NCI-H2227 treated with DMSO at 0.1 percent for 48 hours (cell line): Measurements from ENCODE around the gene CYP27A1.

Experiments used
- DNase-seq: peaks from one replicate; lab custom pipeline; 2025; lab: John Stamatoyannopoulos, UW

Gene CYP27A1

DNA sequence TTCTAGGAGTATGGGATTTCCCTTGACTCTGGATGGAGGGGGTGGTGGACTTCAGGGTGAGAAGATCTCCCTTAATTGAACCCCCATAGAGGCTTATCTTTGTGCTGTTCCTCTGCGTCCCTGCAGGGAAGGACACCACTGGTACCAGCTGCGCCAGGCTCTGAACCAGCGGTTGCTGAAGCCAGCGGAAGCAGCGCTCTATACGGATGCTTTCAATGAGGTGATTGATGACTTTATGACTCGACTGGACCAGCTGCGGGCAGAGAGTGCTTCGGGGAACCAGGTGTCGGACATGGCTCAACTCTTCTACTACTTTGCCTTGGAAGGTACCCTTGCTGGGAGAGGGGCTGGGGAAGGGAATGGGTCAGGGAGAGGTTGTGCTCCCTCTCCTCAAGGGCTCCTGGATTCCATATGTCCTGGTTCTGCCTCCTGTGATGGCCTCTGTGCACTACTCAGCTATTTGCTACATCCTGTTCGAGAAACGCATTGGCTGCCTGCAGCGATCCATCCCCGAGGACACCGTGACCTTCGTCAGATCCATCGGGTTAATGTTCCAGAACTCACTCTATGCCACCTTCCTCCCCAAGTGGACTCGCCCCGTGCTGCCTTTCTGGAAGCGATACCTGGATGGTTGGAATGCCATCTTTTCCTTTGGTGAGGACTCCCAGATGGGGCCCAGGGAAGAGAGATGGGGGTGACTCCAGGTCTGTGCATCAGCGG is 30.3 kb downstream of the CYP27A1 start:
- DNase-seq = no peak

DNA sequence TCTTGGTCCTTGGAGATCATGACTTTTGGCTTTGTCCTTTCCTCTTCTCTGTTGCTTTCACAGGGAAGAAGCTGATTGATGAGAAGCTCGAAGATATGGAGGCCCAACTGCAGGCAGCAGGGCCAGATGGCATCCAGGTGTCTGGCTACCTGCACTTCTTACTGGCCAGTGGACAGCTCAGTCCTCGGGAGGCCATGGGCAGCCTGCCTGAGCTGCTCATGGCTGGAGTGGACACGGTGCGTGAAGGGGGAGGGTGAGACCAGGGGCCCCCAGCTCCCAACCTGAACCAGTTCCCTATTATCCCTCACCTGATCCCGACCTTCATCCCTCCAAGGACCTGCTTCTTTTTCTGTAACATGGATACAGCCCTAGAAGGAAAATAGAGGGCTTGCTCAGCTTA is 30.9 kb downstream of the CYP27A1 start:
- no peak for DNase-seq

DNA sequence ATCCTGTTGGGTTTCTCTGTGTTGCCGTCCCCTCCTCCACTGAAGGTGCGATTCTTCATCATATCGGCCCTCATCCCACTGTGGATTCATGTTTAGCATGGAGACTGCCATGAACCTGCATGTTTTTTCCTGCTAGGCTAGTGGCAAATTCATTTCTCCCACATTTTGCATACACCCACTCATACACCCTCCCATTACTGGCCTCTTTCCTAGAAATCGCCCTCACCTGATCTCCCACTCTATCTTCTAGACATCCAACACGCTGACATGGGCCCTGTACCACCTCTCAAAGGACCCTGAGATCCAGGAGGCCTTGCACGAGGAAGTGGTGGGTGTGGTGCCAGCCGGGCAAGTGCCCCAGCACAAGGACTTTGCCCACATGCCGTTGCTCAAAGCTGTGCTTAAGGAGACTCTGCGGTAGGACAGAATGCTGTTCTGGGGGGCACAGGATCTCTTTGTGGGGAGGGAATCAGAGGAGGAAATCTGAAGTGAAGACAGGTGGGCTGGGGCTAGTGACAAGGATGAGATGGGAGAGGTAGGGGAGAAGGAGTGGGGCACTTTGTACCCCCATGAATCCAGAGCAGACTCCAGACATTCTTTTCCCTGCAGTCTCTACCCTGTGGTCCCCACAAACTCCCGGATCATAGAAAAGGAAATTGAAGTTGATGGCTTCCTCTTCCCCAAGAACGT is 32.0 kb downstream of the CYP27A1 start:
- DNase-seq = no peak

DNA sequence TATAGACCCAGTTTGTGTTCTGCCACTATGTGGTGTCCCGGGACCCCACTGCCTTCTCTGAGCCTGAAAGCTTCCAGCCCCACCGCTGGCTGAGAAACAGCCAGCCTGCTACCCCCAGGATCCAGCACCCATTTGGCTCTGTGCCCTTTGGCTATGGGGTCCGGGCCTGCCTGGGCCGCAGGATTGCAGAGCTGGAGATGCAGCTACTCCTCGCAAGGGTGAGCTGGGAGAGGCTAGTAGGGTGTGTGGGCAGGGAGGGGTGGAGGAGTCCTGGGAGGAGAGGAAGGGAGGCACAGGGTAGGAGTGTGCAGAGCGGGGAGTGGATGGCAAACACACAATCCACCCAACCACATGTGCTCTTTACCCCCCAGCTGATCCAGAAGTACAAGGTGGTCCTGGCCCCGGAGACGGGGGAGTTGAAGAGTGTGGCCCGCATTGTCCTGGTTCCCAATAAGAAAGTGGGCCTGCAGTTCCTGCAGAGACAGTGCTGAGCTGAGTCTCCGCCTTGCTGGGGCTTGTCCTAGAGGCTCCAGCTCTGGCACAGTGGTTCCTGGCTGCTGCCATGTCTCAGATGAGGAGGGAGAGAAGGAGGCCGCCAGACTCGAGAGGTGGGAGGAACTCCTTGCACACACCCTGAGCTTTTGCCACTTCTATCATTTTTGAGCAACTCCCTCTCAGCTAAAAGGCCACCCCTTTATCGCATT is 32.7 kb downstream of the CYP27A1 start:
- no peak for DNase-seq

DNA sequence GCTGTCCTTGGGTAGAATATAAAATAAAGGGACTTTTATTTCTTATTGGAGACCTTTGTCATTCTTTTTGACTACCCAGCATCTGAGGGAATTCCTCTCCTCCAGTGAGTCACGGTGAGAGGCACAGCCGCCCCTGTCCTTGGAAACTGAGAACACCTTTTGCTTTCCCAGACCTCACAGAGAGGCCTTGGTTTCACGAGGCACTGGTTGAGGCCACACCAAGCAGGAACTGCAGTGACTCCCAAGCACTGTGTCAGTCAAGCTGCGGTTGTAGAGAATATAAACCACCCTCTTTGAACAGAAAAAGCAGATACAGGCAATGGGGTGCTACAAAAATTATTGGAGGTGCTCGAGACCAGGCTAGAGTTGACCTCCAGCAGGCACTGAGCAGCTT is 33.3 kb downstream of the CYP27A1 start:
- no peak for DNase-seq

- DNase-seq = no peak
These were observed 33.7 kb downstream of the CYP27A1 start for GRCh38 chr2:218815649-218816048.

DNA sequence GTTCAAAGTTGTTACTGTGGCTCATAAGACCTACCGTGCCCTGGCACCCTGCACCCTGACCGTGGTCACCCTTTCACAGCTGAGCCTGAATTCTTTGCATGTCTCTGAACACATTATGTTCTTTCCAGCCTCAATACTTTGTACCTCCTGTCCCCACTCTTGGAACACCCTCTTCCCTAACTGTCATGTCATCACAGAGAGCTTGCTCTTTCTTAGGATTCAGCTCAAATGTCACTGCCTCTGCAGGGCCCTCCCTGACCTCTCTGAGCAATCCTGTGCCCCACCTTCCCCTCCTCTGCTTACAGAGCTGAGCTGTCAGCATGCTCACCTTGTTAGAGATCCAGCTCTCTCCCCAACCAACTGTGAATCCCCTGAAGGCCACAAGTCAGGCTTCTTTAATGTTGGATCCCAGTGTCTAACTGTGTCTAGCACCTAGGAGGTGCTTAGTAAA is 34.6 kb downstream of the CYP27A1 start:
- DNase-seq = no peak

- DNase-seq = no peak
These were observed 37.1 kb downstream of the CYP27A1 start for GRCh38 chr2:218819093-218819492.

DNA sequence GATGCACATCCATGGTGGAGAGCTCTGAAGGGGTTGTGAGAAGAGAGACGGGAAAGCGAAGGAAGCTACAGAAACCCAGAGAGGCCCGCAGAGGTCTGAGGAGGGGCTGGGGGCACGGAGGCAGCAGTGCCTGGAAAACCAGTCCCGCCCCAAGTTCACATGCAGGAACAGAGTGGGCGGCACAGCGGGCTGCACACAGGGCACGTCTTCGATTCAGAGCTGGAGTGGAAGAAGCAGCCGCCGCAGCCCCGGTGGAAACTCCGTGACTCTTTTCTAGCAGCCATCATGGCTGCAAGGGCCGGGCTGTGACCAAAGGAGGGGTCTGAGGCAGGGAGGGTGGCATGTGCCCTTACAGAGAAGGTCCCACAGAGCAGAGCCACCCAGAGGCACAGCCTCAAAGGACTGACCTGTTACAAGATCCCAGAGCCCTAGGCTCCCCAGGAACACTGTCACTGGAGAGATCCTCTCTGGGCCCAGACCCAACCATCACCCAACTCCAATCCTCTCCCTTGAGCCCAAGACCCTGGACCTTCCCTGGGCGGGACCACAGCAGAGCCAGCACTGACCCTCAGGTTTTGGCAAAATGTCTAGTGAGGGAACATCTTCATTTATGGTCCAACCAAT is 38.9 kb downstream of the CYP27A1 start:
- DNase-seq = no peak

GRCh38 chr2:218821605-218822211 is 39.8 kb downstream of the CYP27A1 start:
- no peak for DNase-seq

GRCh38 chr2:218822622-218823021 is 40.7 kb downstream of the CYP27A1 start:
- no peak for DNase-seq

GRCh38 chr2:218823196-218823855 is 41.4 kb downstream of the CYP27A1 start:
- no peak for DNase-seq

GRCh38 chr2:218824004-218824403 is 42.1 kb downstream of the CYP27A1 start:
- DNase-seq = no peak

DNA sequence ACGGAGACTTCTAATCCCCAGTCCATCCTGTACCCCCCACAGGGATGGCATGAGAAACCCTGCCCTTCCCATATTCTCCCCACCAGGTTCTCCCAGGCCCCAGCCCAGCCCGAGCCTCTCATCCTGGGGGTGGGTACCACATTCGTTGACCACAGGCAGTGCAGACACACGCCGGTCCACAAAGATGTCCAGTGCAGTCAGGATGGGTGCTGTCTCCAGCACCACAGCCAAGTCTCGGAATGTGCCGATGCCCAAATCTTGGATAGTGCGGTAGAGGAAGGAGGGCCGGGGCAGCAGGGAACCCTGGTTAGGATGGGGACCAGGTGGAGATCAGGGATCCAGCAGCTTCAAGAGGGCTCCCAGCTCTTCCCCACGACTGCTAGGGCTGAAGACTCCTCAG is 44.8 kb downstream of the CYP27A1 start:
- DNase-seq = no peak

- DNase-seq = no peak
These were observed 45.9 kb downstream of the CYP27A1 start for GRCh38 chr2:218827701-218828476.

- no peak for DNase-seq
These were observed 46.5 kb downstream of the CYP27A1 start for GRCh38 chr2:218828477-218828778.

- DNase-seq = no peak
These were observed 48.0 kb downstream of the CYP27A1 start for GRCh38 chr2:218829868-218830451.

DNA sequence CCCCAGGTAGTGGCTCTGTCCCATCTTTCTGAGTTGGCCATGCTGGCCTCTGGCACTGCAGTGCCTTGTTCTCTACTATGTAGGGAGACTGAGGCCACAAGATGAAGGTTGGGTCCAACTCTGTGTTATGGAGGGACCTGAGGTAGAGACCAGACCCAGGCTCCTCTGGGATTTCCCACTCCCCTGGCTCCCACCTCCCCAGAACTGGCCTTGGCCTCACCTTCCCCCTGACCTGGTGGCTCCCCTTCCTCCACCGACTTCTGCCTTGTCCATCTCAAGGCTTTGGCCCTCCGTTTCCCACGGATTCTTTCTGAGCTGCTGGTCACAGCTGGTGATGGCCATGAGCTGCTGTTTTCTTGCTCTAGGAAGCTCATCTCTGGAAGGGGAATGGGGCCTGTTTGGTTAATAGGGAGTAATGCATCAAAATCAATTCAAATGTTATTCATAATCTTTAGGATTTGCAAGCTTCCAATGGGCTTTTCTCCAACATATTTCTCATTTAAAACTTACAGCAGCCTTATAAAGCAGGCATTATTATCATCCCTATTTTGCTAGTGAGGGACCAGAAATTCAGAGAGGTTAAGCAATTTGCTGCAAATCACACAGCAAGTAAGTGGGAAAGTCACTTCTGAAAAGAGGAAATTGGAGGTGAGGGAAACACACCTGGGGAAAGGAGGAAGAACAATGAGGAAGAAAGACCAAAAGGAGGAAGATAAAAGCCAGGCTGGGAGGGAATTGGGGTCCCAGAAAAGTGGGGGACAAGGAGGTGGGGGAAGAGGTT is 48.8 kb downstream of the CYP27A1 start:
- no peak for DNase-seq

GRCh38 chr2:218831378-218831990 is 49.5 kb downstream of the CYP27A1 start, which contains the start of gene PRKAG3:
Gene PRKAG3, minus strand, starts transcription at chr2:218831803.
- DNase-seq = no peak
